ENCODE measurements around the gene FASTK.

DNA sequence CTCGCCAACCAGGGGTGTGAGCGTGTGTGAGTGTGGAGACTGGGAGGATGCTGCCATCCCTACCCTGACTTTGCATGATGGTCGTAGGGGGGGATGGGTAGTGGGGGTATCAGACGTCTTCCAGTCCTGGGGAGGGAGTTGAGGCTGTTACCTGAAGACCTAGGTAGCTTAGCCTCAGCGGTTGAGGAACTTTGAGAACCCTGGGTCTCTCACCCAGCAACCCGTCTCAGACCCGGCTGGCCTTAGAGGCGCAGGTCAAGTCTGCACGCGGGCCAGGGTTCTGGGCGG lies 18.6 kb downstream of the FASTK start:
- TF ChIP-seq, protein P1, sequence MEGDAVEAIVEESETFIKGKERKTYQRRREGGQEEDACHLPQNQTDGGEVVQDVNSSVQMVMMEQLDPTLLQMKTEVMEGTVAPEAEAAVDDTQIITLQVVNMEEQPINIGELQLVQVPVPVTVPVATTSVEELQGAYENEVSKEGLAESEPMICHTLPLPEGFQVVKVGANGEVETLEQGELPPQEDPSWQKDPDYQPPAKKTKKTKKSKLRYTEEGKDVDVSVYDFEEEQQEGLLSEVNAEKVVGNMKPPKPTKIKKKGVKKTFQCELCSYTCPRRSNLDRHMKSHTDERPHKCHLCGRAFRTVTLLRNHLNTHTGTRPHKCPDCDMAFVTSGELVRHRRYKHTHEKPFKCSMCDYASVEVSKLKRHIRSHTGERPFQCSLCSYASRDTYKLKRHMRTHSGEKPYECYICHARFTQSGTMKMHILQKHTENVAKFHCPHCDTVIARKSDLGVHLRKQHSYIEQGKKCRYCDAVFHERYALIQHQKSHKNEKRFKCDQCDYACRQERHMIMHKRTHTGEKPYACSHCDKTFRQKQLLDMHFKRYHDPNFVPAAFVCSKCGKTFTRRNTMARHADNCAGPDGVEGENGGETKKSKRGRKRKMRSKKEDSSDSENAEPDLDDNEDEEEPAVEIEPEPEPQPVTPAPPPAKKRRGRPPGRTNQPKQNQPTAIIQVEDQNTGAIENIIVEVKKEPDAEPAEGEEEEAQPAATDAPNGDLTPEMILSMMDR (IDR thresholded peaks at IDR 0.05; ENCODE audit: insufficient read depth, low read depth, low read length): no peak
- no peak for TF ChIP-seq EZH2 (IDR thresholded peaks at IDR 0.05; ENCODE audit: insufficient read depth, low read length)

All from astrocyte (in vitro differentiated cells and primary cell).